ENCODE measurements around the gene KDM4D. TPM values are rescaled to one million over a fixed set of nuclear protein-coding genes. Genes with fewer than 3 reads are reported as not detected.

Gene KDM4D
- total and polyA plus RNA-seq, 2 of the 4 experiments (the other 2 are of a cell fraction) = 0.90 to 1.1 TPM

- H2BK120ac ChIP-seq (ENCODE audit: low read depth, low read length) = no peak overlapping the region
- no peak overlapping the region for H3K4me2 ChIP-seq (ENCODE audit: low read depth, low read length)
- in situ Hi-C loops (cut with MboI; ENCODE audit: low sequenced_read_pairs) = no loop called here
- H3K9me3 ChIP-seq (ENCODE audit: control insufficient read depth, insufficient read depth, low read length) = no peaks in the 10 kb centered on the region
- no peak overlapping the region for H3K18ac ChIP-seq (ENCODE audit: low read depth, low read length)
- H3K4me1 ChIP-seq (ENCODE audit: control insufficient read depth, insufficient read depth, low read length) = no peaks in the 10 kb centered on the region
- DNase-seq (no peak), ATAC-seq (ENCODE audit: low read depth) (no peak)
- no peak overlapping the region for H3K27ac ChIP-seq (ENCODE audit: insufficient read depth, low read length)
- H2AK5ac ChIP-seq (ENCODE audit: low read depth, low read length) = no peak overlapping the region
- no CpG with 5 or more reads among the region's 4 CpGs for WGBS, 2 experiments (ENCODE audit: extremely low coverage in 2 of 2, insufficient read length in 1 of 2)
- H3K14ac ChIP-seq (replicated peaks; ENCODE audit: low read depth, low read length) = no peak overlapping the region
- no peaks in the 10 kb centered on the region for H3K79me1 ChIP-seq (ENCODE audit: low read depth in 1 of 2, low read length in 2 of 2)
- no peak overlapping the region for H2BK20ac ChIP-seq (ENCODE audit: low read depth, low read length)
- no peaks in the 10 kb centered on the region for H4K20me1 ChIP-seq (ENCODE audit: insufficient read depth, low read length)
- no peak overlapping the region for H3K4me3 ChIP-seq (ENCODE audit: insufficient read depth, low read depth, low read length)
- intact Hi-C loops (cut with micrococcal nuclease) = no loop called here
- no peaks in the 10 kb centered on the region for H3K9me1 ChIP-seq (ENCODE audit: insufficient read depth, low read length)
- no peak overlapping the region for H3K9ac ChIP-seq (ENCODE audit: low read depth, low read length)
- ChIA-PET CTCF (no interaction called here), POLR2A (ENCODE audit: unreplicated experiment) (no interaction called here)
- no peak overlapping the region for H2BK5ac ChIP-seq (ENCODE audit: low read depth, low read length, poor library complexity, severe bottlenecking)
- no peak overlapping the region for H4K5ac ChIP-seq (ENCODE audit: low read depth, low read length)
- no peak overlapping the region for H4K8ac ChIP-seq (ENCODE audit: low read depth in 2 of 2, low read length in 2 of 2)
- H2AK9ac ChIP-seq (replicated peaks; ENCODE audit: low read depth, low read length, poor library complexity) = no peak overlapping the region
- TF ChIP-seq BHLHE40 (IDR thresholded peaks at IDR 0.05; ENCODE audit: low read depth, low read length) = no peak
- TF ChIP-seq RFX5 (IDR thresholded peaks at IDR 0.05; ENCODE audit: low read depth, low read length) = no peak
- no peak for TF ChIP-seq NFE2L2 (IDR thresholded peaks at IDR 0.05; ENCODE audit: low read depth, low read length)
- TF ChIP-seq POLR2A (IDR thresholded peaks at IDR 0.05; ENCODE audit: low read depth, low read length) = no peak
- no peak for TF ChIP-seq SMC3 (IDR thresholded peaks at IDR 0.05; ENCODE audit: low read depth, low read length)
- TF ChIP-seq, protein P1, sequence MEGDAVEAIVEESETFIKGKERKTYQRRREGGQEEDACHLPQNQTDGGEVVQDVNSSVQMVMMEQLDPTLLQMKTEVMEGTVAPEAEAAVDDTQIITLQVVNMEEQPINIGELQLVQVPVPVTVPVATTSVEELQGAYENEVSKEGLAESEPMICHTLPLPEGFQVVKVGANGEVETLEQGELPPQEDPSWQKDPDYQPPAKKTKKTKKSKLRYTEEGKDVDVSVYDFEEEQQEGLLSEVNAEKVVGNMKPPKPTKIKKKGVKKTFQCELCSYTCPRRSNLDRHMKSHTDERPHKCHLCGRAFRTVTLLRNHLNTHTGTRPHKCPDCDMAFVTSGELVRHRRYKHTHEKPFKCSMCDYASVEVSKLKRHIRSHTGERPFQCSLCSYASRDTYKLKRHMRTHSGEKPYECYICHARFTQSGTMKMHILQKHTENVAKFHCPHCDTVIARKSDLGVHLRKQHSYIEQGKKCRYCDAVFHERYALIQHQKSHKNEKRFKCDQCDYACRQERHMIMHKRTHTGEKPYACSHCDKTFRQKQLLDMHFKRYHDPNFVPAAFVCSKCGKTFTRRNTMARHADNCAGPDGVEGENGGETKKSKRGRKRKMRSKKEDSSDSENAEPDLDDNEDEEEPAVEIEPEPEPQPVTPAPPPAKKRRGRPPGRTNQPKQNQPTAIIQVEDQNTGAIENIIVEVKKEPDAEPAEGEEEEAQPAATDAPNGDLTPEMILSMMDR (conservative IDR thresholded peaks at IDR 0.05; ENCODE audit: low read depth, low read length) = no peak
- TF ChIP-seq FOS (IDR thresholded peaks at IDR 0.05; ENCODE audit: low read depth, low read length) = no peak
- no peak for TF ChIP-seq USF2 (IDR thresholded peaks at IDR 0.05; ENCODE audit: low read depth, low read length)
- TF ChIP-seq RAD21 (IDR thresholded peaks at IDR 0.05; ENCODE audit: low read length) = no peak
- TF ChIP-seq RCOR1 (IDR thresholded peaks at IDR 0.05; ENCODE audit: insufficient replicate concordance, low read length) = no peak
- no peak for TF ChIP-seq CEBPB (IDR thresholded peaks at IDR 0.05; ENCODE audit: low read depth, low read length)
- no peak for TF ChIP-seq MAZ (IDR thresholded peaks at IDR 0.05; ENCODE audit: borderline replicate concordance, low read depth, low read length)
- no peak for TF ChIP-seq CHD1 (IDR thresholded peaks at IDR 0.05; ENCODE audit: low read depth, low read length)
- no peak for TF ChIP-seq MAFK (IDR thresholded peaks at IDR 0.05; ENCODE audit: low read depth, low read length)
- no peak for TF ChIP-seq MXI1 (IDR thresholded peaks at IDR 0.05; ENCODE audit: borderline replicate concordance, low read depth, low read length)
- TF ChIP-seq ELK1 (IDR thresholded peaks at IDR 0.05; ENCODE audit: borderline replicate concordance, low read depth, low read length) = no peak
- H3K23ac ChIP-seq (ENCODE audit: low read depth, low read length) = no peak overlapping the region
- H2AFZ ChIP-seq (replicated peaks; ENCODE audit: low read length, poor library complexity) = no peak overlapping the region
- BruUV-seq (replicated peaks) = no TSS peak
- H3K4ac ChIP-seq (ENCODE audit: low read depth, low read length) = no peak overlapping the region
- no peak overlapping the region for H3K56ac ChIP-seq (ENCODE audit: extremely low read depth, insufficient read depth, low read length)
- peaks cover 26% of the 10 kb centered on the region for H3K27me3 ChIP-seq (ENCODE audit: control insufficient read depth, insufficient read depth, low read length)
- dilution Hi-C loops (cut with HindIII; ENCODE audit: low sequenced_read_pairs, unreplicated experiment) = no loop called here
- no peak overlapping the region for H4K91ac ChIP-seq (ENCODE audit: insufficient read depth, low read depth, low read length)
- no peak overlapping the region for H2BK15ac ChIP-seq (ENCODE audit: low read depth, low read length)
- no peaks in the 10 kb centered on the region for H3K36me3 ChIP-seq (ENCODE audit: control insufficient read depth, insufficient read depth, low read length)
These were observed 70.5 kb downstream of the KDM4D start for GRCh38 chr11:95044010-95044409.
